GM12892 (cell line): Measurements from ENCODE around the gene EDC4.

Source experiments
- POLR2A ChIP-seq: IDR thresholded peaks from 2 replicates; pipeline ENCODE4 v1.6.1; 2011; ENCODE audit warnings: low read depth, low read length, control low read depth
- POLR2AphosphoS5 ChIP-seq: IDR thresholded peaks from 2 replicates; pipeline ENCODE4 v1.6.1; 2011; ENCODE audit warnings: low read depth, low read length, control low read depth

- TF ChIP-seq POLR2AphosphoS5 (peak; percentile 45; the same call in 1 of the 2 replicates), POLR2A (0 out of 2 replicates have a peak, but pooled peaks have one; percentile 5)
These were observed 55.3 kb downstream of the EDC4 start for GRCh38 chr16:67928147-67928546.
